Measurements from ENCODE around the gene MLN. TPM values are rescaled to one million over a fixed set of nuclear protein-coding genes. Genes with fewer than 3 reads are reported as not detected.

Gene MLN
- total and polyA plus RNA-seq, 2 of the 4 experiments (the other 2 are of a cell fraction) = not detected

DNA sequence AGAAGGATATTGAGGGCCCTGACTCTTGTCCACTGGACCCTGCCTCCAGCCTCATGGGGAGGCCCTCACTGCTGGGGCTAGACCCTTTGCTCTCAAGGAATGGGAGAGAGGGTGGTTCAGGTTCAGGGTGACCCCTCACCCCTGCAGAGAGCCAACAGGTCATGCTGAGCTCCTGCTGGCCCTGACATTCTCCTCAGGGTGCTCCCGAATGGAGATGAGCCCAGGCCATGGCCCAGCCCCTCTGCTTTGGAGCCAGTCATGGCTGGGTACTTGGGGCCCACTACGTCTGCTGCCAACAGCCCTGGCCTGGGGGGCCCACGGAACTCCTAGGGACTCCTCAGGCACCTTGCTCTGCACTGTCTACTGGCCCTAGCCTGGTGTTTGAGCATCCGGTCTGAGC lies 49.2 kb upstream of the MLN start:
- H4K5ac ChIP-seq (ENCODE audit: low read depth, low read length) = no peak overlapping the region
- peaks cover 44% of the 10 kb centered on the region for H3K27me3 ChIP-seq (ENCODE audit: control insufficient read depth, insufficient read depth, low read length)
- H3K9ac ChIP-seq (ENCODE audit: low read depth, low read length) = no peak overlapping the region
- H2AK9ac ChIP-seq (replicated peaks; ENCODE audit: low read depth, low read length, poor library complexity) = no peak overlapping the region
- no peak overlapping the region for H4K8ac ChIP-seq (ENCODE audit: low read depth in 2 of 2, low read length in 2 of 2)
- H2AFZ ChIP-seq (replicated peaks; ENCODE audit: low read length, poor library complexity) = peak overlapping the region; percentile 4
- ChIA-PET CTCF (no interaction called here), POLR2A (ENCODE audit: unreplicated experiment) (no interaction called here)
- H2BK5ac ChIP-seq (ENCODE audit: low read depth, low read length, poor library complexity, severe bottlenecking) = no peak overlapping the region
- intact Hi-C loops (cut with micrococcal nuclease) = no loop called here
- H3K4me1 ChIP-seq (ENCODE audit: control insufficient read depth, insufficient read depth, low read length) = no peaks in the 10 kb centered on the region
- no peak overlapping the region for H3K4ac ChIP-seq (ENCODE audit: low read depth, low read length)
- H3K4me2 ChIP-seq (ENCODE audit: low read depth, low read length) = no peak overlapping the region
- H3K23ac ChIP-seq (ENCODE audit: low read depth, low read length) = no peak overlapping the region
- no peak overlapping the region for H3K4me3 ChIP-seq (ENCODE audit: insufficient read depth, low read depth, low read length)
- WGBS, 2 experiments (ENCODE audit: extremely low coverage in 2 of 2, insufficient read length in 1 of 2) = 70% methylated on average over 2 of the region's 4 CpGs; no CpG with 5 or more reads in 1 of the 2 experiments
- H3K9me3 ChIP-seq (ENCODE audit: control insufficient read depth, insufficient read depth, low read length) = no peaks in the 10 kb centered on the region
- DNase-seq (no peak), ATAC-seq (ENCODE audit: low read depth) (no peak)
- H2AK5ac ChIP-seq (ENCODE audit: low read depth, low read length) = no peak overlapping the region
- H3K27ac ChIP-seq (ENCODE audit: insufficient read depth, low read length) = no peak overlapping the region
- H2BK120ac ChIP-seq (ENCODE audit: low read depth, low read length) = no peak overlapping the region
- TF ChIP-seq RCOR1 (IDR thresholded peaks at IDR 0.05; ENCODE audit: insufficient replicate concordance, low read length) (no peak), RAD21 (IDR thresholded peaks at IDR 0.05; ENCODE audit: low read length) (no peak), CHD1 (IDR thresholded peaks at IDR 0.05; ENCODE audit: low read depth, low read length) (no peak), MXI1 (IDR thresholded peaks at IDR 0.05; ENCODE audit: borderline replicate concordance, low read depth, low read length) (no peak), NFE2L2 (IDR thresholded peaks at IDR 0.05; ENCODE audit: low read depth, low read length) (no peak), SMC3 (IDR thresholded peaks at IDR 0.05; ENCODE audit: low read depth, low read length) (no peak), CEBPB (IDR thresholded peaks at IDR 0.05; ENCODE audit: low read depth, low read length) (no peak), USF2 (IDR thresholded peaks at IDR 0.05; ENCODE audit: low read depth, low read length) (no peak), RFX5 (IDR thresholded peaks at IDR 0.05; ENCODE audit: low read depth, low read length) (no peak), MAZ (IDR thresholded peaks at IDR 0.05; ENCODE audit: borderline replicate concordance, low read depth, low read length) (no peak), BHLHE40 (IDR thresholded peaks at IDR 0.05; ENCODE audit: low read depth, low read length) (no peak)
- TF ChIP-seq, protein P1, sequence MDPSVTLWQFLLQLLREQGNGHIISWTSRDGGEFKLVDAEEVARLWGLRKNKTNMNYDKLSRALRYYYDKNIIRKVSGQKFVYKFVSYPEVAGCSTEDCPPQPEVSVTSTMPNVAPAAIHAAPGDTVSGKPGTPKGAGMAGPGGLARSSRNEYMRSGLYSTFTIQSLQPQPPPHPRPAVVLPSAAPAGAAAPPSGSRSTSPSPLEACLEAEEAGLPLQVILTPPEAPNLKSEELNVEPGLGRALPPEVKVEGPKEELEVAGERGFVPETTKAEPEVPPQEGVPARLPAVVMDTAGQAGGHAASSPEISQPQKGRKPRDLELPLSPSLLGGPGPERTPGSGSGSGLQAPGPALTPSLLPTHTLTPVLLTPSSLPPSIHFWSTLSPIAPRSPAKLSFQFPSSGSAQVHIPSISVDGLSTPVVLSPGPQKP (IDR thresholded peaks at IDR 0.05; ENCODE audit: borderline replicate concordance, low read depth, low read length) = no peak
- TF ChIP-seq, protein P2, sequence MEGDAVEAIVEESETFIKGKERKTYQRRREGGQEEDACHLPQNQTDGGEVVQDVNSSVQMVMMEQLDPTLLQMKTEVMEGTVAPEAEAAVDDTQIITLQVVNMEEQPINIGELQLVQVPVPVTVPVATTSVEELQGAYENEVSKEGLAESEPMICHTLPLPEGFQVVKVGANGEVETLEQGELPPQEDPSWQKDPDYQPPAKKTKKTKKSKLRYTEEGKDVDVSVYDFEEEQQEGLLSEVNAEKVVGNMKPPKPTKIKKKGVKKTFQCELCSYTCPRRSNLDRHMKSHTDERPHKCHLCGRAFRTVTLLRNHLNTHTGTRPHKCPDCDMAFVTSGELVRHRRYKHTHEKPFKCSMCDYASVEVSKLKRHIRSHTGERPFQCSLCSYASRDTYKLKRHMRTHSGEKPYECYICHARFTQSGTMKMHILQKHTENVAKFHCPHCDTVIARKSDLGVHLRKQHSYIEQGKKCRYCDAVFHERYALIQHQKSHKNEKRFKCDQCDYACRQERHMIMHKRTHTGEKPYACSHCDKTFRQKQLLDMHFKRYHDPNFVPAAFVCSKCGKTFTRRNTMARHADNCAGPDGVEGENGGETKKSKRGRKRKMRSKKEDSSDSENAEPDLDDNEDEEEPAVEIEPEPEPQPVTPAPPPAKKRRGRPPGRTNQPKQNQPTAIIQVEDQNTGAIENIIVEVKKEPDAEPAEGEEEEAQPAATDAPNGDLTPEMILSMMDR (conservative IDR thresholded peaks at IDR 0.05; ENCODE audit: low read depth, low read length) = no peak
- no peak overlapping the region for H2BK15ac ChIP-seq (ENCODE audit: low read depth, low read length)
- H3K79me1 ChIP-seq (ENCODE audit: low read depth in 1 of 2, low read length in 2 of 2) = no peaks in the 10 kb centered on the region
- H3K18ac ChIP-seq (ENCODE audit: low read depth, low read length) = no peak overlapping the region
- no peaks in the 10 kb centered on the region for H3K9me1 ChIP-seq (ENCODE audit: insufficient read depth, low read length)
- H4K91ac ChIP-seq (ENCODE audit: insufficient read depth, low read depth, low read length) = no peak overlapping the region
- H3K14ac ChIP-seq (replicated peaks; ENCODE audit: low read depth, low read length) = no peak overlapping the region
- in situ Hi-C loops (cut with MboI; ENCODE audit: low sequenced_read_pairs) = no loop called here
- H4K20me1 ChIP-seq (ENCODE audit: insufficient read depth, low read length) = no peaks in the 10 kb centered on the region
- dilution Hi-C loops (cut with HindIII; ENCODE audit: low sequenced_read_pairs, unreplicated experiment) = no loop called here
- H3K56ac ChIP-seq (ENCODE audit: extremely low read depth, insufficient read depth, low read length) = no peak overlapping the region
- BruUV-seq (replicated peaks) = no TSS peak
- H3K36me3 ChIP-seq (ENCODE audit: control insufficient read depth, insufficient read depth, low read length) = no peaks in the 10 kb centered on the region
- H2BK20ac ChIP-seq (ENCODE audit: low read depth, low read length) = no peak overlapping the region
